HepG2 (cell line): ENCODE measurements around the gene RILP. TPM values are rescaled to one million over a fixed set of nuclear protein-coding genes. Genes with fewer than 3 reads are reported as not detected.

Experiments used
- BATF2 ChIP-seq: sonication (generic); formaldehyde crosslinking; IDR thresholded peaks from 2 replicates; pipeline ENCODE4 v1.8.0; 2022; ENCODE audit warnings: mild to moderate bottlenecking, missing genetic modification reagents, moderate library complexity
- BCL6 ChIP-seq: IDR thresholded peaks from 2 replicates; pipeline ENCODE4 v1.6.1; 2016; ENCODE audit warnings: missing genetic modification reagents, missing compliant biosample characterization
- FIP1L1 ChIP-seq: fragments of 200-400 bp; formaldehyde crosslinking; IDR thresholded peaks from 2 replicates; pipeline ENCODE4 v1.6.1; 2018; ENCODE audit warnings: low read depth, mild to moderate bottlenecking, low read length, moderate library complexity, borderline replicate concordance; ENCODE audit not compliant: insufficient read depth
- FOXP4 ChIP-seq: sonication (generic); formaldehyde crosslinking; IDR thresholded peaks from 2 replicates; pipeline ENCODE4 v1.4.0; 2020; ENCODE audit warnings: missing genetic modification reagents
- KIAA2018 ChIP-seq: sonication (generic); formaldehyde crosslinking; IDR thresholded peaks from 2 replicates; pipeline ENCODE4 v1.5.0; 2020; ENCODE audit warnings: mild to moderate bottlenecking, missing genetic modification reagents, borderline replicate concordance
- RBM39 ChIP-seq: fragments of 200-400 bp; formaldehyde crosslinking; IDR thresholded peaks from one replicate; pipeline ENCODE4 v1.6.1; 2018; ENCODE audit warnings: antibody characterized with exemption, mild to moderate bottlenecking, low read depth, low read length; ENCODE audit not compliant: poor library complexity, severe bottlenecking
- SOX5 ChIP-seq: IDR thresholded peaks from 2 replicates; pipeline ENCODE4 v1.6.1; 2016; ENCODE audit warnings: borderline replicate concordance
- TEF ChIP-seq: sonication (generic); formaldehyde crosslinking; IDR thresholded peaks from 2 replicates; pipeline ENCODE4 v1.5.0; 2020; ENCODE audit warnings: missing genetic modification reagents
- TOE1 ChIP-seq: sonication (generic); formaldehyde crosslinking; IDR thresholded peaks from 2 replicates; pipeline ENCODE4 v1.4.0; 2020; ENCODE audit warnings: mild to moderate bottlenecking, missing genetic modification reagents
- ZNF205 ChIP-seq: IDR thresholded peaks from 2 replicates; pipeline ENCODE4 v1.6.1; 2018; ENCODE audit warnings: missing biosample characterization, missing genetic modification reagents
- ZNF687 ChIP-seq: sonication (generic); formaldehyde crosslinking; IDR thresholded peaks from 2 replicates; pipeline ENCODE4 v1.5.1; 2020; ENCODE audit warnings: mild to moderate bottlenecking, missing genetic modification reagents, moderate library complexity
- ZSCAN21 ChIP-seq: sonication (generic); formaldehyde crosslinking; IDR thresholded peaks from 2 replicates; pipeline ENCODE4 v1.8.0; 2022; ENCODE audit warnings: mild to moderate bottlenecking, missing genetic modification reagents, moderate library complexity, borderline replicate concordance
- polyA plus RNA-seq, 8 experiments: library from polyadenylated mRNA; depleted of rRNA in 3 of 8; stranded (reverse) in 7 of 8; unstranded in 1 of 8; fragments of >200 nt; fragmentation: Illumina TruSeq in 4 of 8; extraction: Trizol in 4 of 8; gene quantifications; 2 replicates each; pipeline versions ENCODE4 v1.2.1 to v1.2.3, GENCODE V29; 2011 to 2016; ENCODE audit warnings: low read depth in 4 of 8, missing spikeins in 1 of 8, mixed read lengths in 1 of 8; ENCODE audit not compliant: insufficient read depth in 1 of 8
- total RNA-seq, 5 experiments: library from RNA; depleted of rRNA; stranded (reverse); fragments of >200 nt; fragmentation: Illumina TruSeq; extraction: Trizol; gene quantifications; 2 replicates each; pipeline ENCODE4 v1.2.3, GENCODE V29; 2016; ENCODE audit warnings: low read depth in 1 of 5

RILP gene
- total and polyA plus RNA-seq, 2 of the 13 experiments (the other 11 are each of a cell fraction or from before 2014, with no cell fraction given), result 6.6 to 8.1 TPM

DNA sequence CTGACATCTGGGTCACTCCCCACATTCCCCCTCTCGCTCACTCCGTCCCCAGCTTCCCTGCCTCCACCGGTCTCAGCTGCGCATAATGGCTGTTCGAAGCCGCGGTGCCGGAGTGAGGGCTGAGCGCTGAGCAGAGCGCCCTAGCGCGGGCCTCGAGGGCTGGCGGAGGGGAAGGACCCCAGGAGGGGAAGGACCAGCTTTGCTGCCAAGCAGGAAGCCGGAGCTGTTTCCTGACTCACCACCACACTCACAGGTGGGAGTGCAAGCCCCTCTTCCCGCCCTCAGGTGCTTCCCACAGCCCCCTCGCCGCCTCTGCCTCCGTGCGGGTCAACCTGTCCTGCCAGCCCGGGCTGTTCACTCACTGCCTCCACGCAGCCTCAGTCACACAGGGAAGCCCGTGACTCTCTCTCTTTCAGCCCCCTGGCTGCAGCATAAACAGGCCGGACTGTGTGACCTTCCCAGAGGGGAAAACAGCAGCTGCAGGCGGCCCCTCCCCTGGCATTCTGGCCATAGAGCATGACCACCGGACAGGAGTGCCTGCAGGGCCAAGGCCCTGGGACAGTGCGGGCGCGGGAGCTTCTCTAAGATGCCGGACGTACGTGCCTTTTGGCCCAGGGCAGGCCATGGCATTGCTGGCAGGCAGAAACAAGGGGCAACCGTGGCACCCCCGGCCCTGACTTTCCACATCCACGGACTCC lies 44.7 kb downstream of the RILP start (continued):
- no peak for TF ChIP-seq TEF (CRISPR knock-in tag)
- TF ChIP-seq ZNF687 (CRISPR knock-in tag), result peak; percentile 94
- no peak for TF ChIP-seq ZSCAN21 (CRISPR knock-in tag)
- no peak for TF ChIP-seq RBM39
- TF ChIP-seq SOX5 (CRISPR knock-in tag), result no peak
- no peak for TF ChIP-seq TOE1
- TF ChIP-seq FOXP4, result no peak
- TF ChIP-seq KIAA2018 (CRISPR knock-in tag), result no peak
- no peak for TF ChIP-seq FIP1L1
- no peak for TF ChIP-seq ZNF205 (CRISPR knock-in tag)
- no peak for TF ChIP-seq BATF2
- no peak for TF ChIP-seq BCL6 (CRISPR knock-in tag)
